Activated CD4-positive, alpha-beta T cell treated with anti-CD3 and anti-CD28 coated beads for 36 hours (primary cell): ENCODE data around the gene LEF1. TPM values are rescaled to one million over a fixed set of nuclear protein-coding genes. Genes with fewer than 3 reads are reported as not detected.

Experiments
- ATAC-seq: fragments of 200-7000 bp; cut with Tn5 transposase; one replicate; pipeline ENCODE4 v1.10.0; 2021; ENCODE audit warnings: mild to moderate bottlenecking, moderate library complexity
- CTCF ChIA-PET: fragments of 350-600 bp; sonication (Branson Sonifier 250); formaldehyde crosslinking; loops from one replicate; lab custom pipeline; 2021; ENCODE audit warnings: antibody characterized with exemption; lab: Charles Lee
- POLR2A ChIA-PET: fragments of 350-600 bp; sonication (Branson Sonifier 250); formaldehyde crosslinking; loops from one replicate; lab custom pipeline; 2021; ENCODE audit warnings: antibody characterized with exemption, inconsistent platforms; lab: Charles Lee
- DNase-seq: peaks from one replicate; pipeline ENCODE4 v3.0.0-alpha.2; 2020
- H3K27ac Mint-ChIP-seq: one replicate; pipeline ENCODE4 v1.8.0; 2021; ENCODE audit warnings: mixed read lengths
- H3K27me3 Mint-ChIP-seq: one replicate; pipeline ENCODE4 v1.8.0; 2021; ENCODE audit warnings: mixed read lengths
- H3K36me3 Mint-ChIP-seq: one replicate; pipeline ENCODE4 v1.8.0; 2021; ENCODE audit warnings: low read depth, mixed read lengths
- H3K4me1 Mint-ChIP-seq: one replicate; pipeline ENCODE4 v1.8.0; 2021; ENCODE audit warnings: mixed read lengths
- H3K4me3 Mint-ChIP-seq: one replicate; pipeline ENCODE4 v1.8.0; 2021; ENCODE audit warnings: mild to moderate bottlenecking, moderate library complexity, mixed read lengths
- H3K9me3 Mint-ChIP-seq: one replicate; pipeline ENCODE4 v1.8.0; 2021; ENCODE audit warnings: low read depth, mixed read lengths
- intact Hi-C, 2 experiments: fragments of 100-400 bp; cut with DNase I in 1 of 2; cut with micrococcal nuclease in 1 of 2; formaldehyde crosslinking; loops; one replicate each; pipeline versions ENCODE4 v1.14.2 to v1.15.1; 2022 to 2024; cut with DNase I, micrococcal nuclease
- total RNA-seq, 2 experiments: library from RNA; stranded (reverse); gene quantifications; one replicate each; pipeline ENCODE4 v1.2.3, GENCODE V29; 2021

Gene LEF1
- total RNA-seq, 2 experiments from 2014 or later = 175 to 302 TPM

DNA sequence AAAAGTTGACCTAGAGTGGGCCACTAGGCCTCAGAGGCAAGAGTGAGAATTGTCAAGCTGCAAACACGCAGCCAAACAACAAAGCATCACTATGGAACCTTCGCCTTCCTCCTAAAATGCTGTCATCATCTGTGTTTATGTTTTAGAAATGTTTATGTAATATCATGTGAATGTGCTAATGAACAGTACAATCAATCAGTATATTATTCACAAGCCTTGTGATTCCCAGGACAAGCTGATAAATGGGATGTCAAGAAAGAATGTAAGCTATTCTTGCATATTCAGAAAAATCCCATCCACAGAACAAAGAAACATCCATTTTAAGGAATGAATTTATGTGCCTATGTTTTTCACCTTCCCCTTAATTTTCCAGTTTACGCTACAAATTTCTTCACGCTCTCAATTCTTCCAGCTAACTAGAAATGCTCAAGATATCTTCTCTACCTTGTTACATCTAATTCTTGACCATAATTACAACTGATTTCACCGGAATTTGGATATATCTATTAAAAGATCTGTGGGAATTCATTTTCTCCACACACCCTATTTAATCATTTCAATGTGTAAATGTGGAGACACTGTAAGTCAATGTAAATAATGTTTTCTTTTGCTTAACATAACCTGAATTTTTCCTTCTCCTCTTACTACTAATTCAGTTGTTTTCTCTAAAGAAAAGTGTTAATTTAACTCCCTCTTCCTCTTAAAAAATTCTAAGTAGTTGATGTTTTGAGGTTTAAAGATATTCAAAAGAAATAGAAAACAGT is 65.5 kb downstream of the LEF1 start:
- DNase-seq (no peak), ATAC-seq (no peak)
- Mint-ChIP-seq H3K27ac (peak overlapping the region; percentile 84), H3K9me3 (no peaks in the 10 kb centered on the region), H3K4me1 (peaks cover 82% of the 10 kb centered on the region), H3K36me3 (peaks cover 55% of the 10 kb centered on the region), H3K27me3 (no peaks in the 10 kb centered on the region), H3K4me3 (no peak overlapping the region)
- ChIA-PET CTCF (interaction anchor here (0.7 to 3.1 kb wide), 6 partner anchors 9 to 84 kb away, joined by 3 to 14 read pairs (median 4); no protein-coding TSS in a partner anchor), POLR2A (interaction anchor here (1.1 kb wide), 2 partner anchors 12 to 26 kb away, joined by 3 to 5 read pairs; no protein-coding TSS in a partner anchor)
- intact Hi-C loops = no loop called here

GRCh38 chr4:108100827-108101226 is 67.9 kb downstream of the LEF1 start:
- Mint-ChIP-seq H3K9me3 (no peaks in the 10 kb centered on the region), H3K27ac (peak overlapping the region; percentile 84), H3K36me3 (peaks cover 62% of the 10 kb centered on the region), H3K27me3 (no peaks in the 10 kb centered on the region), H3K4me3 (peak overlapping the region; percentile 10), H3K4me1 (peaks cover 89% of the 10 kb centered on the region)
- peak; percentile 23 for ATAC-seq
- POLR2A ChIA-PET = no interaction called here
- intact Hi-C loops = loop anchor here (1.0 kb wide), 2 partner anchors 7 to 15 kb away; no protein-coding TSS in a partner anchor
- CTCF ChIA-PET = interaction anchor here (1.2 to 3.1 kb wide), 6 partner anchors 11 to 63 kb away, joined by 3 to 14 read pairs (median 7); no protein-coding TSS in a partner anchor
- DNase-seq = no peak

DNA sequence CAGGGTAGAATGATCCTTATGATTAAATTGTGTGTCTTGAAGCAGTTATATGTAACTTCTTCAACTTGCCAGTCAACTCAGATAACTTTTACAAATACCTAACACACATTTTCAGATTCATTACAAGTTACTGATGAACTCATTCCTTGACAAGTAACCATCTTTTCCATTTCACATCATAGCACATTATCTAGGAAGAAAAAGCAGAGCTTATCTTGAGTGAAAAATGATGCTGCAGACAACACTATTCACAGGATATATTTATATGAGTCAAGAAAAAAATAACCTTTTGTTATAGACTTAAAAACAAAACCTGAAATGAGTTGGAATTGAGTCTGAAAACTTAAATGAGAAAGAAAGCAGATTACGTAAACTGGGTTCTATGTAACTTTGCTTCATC is 68.9 kb downstream of the LEF1 start:
- H3K27ac Mint-ChIP-seq = peak overlapping the region; percentile 89
- H3K4me1 Mint-ChIP-seq = peaks cover 92% of the 10 kb centered on the region
- H3K36me3 Mint-ChIP-seq = peaks cover 62% of the 10 kb centered on the region
- no peaks in the 10 kb centered on the region for H3K9me3 Mint-ChIP-seq
- DNase-seq = no peak
- ChIA-PET CTCF (interaction anchor here (0.7 to 3.0 kb wide), 17 partner anchors 9 to 494 kb away, joined by 3 to 17 read pairs (median 4); no protein-coding TSS in a partner anchor), POLR2A (interaction anchor here (0.7 to 1.2 kb wide), 11 partner anchors 8 to 437 kb away, joined by 3 to 9 read pairs (median 3); no protein-coding TSS in a partner anchor)
- peak; percentile 66 for ATAC-seq
- intact Hi-C loops = loop anchor here (1.0 kb wide), 2 partner anchors 8 to 16 kb away; no protein-coding TSS in a partner anchor
- peak overlapping the region; percentile 17 for H3K4me3 Mint-ChIP-seq
- no peaks in the 10 kb centered on the region for H3K27me3 Mint-ChIP-seq

DNA sequence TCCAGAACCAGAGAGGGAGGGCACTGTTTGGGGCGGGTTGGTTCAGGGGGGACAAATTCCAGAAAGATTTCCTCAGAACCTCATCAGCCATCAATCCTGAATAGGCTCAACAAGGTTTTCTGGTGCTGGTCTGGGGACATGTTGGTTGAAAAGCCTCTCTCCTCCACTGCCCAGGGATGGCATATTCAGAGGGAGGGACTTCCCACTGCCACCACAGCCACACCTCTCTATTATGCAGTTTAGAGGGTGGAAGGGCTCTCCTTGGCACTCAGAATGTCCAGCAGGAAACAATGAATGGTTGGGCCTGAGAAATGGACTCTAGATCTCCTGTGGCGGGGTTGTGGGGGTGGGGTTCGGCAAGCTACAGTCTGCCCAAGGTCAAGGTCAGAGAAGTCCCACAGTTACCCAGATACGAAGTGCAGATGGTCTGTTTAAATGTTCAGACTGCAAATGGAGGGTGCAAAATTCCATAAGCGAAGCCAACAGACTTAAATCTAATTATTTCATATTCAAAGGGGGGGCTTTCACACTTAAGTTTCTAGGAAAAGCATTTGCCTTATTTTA is 70.7 kb downstream of the LEF1 start:
- ATAC-seq = no peak
- Mint-ChIP-seq H3K36me3 (peaks cover 59% of the 10 kb centered on the region), H3K4me1 (peaks cover 94% of the 10 kb centered on the region), H3K27me3 (no peaks in the 10 kb centered on the region), H3K27ac (peak overlapping the region; percentile 84), H3K4me3 (no peak overlapping the region), H3K9me3 (no peaks in the 10 kb centered on the region)
- peak; percentile 27 for DNase-seq
- ChIA-PET POLR2A (interaction anchor here (1.6 kb wide), 1 partner anchor 10 kb away, joined by 6 read pairs; no protein-coding TSS in a partner anchor), CTCF (interaction anchor here (0.7 to 2.8 kb wide), 5 partner anchors 11 to 199 kb away, joined by 3 to 17 read pairs (median 3); no protein-coding TSS in a partner anchor)
- intact Hi-C loops = no loop called here

- ChIA-PET POLR2A (interaction anchor here (1.0 to 1.3 kb wide), 2 partner anchors 9 to 57 kb away, joined by 3 to 4 read pairs; no protein-coding TSS in a partner anchor), CTCF (interaction anchor here (0.7 to 2.7 kb wide), 9 partner anchors 10 to 57 kb away, joined by 3 to 13 read pairs (median 3); no protein-coding TSS in a partner anchor)
- Mint-ChIP-seq H3K27me3 (no peaks in the 10 kb centered on the region), H3K4me3 (no peak overlapping the region), H3K27ac (peak overlapping the region; percentile 81), H3K4me1 (peaks cover 86% of the 10 kb centered on the region), H3K9me3 (no peaks in the 10 kb centered on the region), H3K36me3 (peaks cover 47% of the 10 kb centered on the region)
- ATAC-seq (peak; percentile 45), DNase-seq (no peak)
- intact Hi-C loops = no loop called here
These were observed 73.7 kb downstream of the LEF1 start for GRCh38 chr4:108094923-108095482.

DNA sequence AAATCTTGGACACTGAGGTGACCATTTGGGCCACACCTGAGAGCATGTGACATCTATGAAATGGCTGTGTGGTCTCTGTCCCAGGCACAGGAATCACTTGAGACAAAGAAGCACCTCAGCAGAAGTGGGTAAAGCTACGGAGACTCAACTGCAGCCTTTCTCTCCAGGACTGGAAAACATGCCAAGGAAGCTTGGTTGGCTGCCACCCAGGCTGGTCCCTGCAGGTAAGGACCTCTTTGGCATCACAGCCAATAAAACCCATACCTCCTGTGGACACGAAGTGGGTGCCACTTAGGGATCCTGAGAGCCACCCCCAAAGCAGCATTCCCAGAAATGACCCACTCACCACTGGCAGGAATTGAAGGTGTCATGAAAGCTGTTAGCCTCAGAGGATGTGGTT is 74.6 kb downstream of the LEF1 start:
- ATAC-seq (no peak), DNase-seq (no peak)
- intact Hi-C loops = no loop called here
- peaks cover 54% of the 10 kb centered on the region for H3K36me3 Mint-ChIP-seq
- H3K4me1 Mint-ChIP-seq = peaks cover 87% of the 10 kb centered on the region
- H3K27me3 Mint-ChIP-seq = no peaks in the 10 kb centered on the region
- H3K4me3 Mint-ChIP-seq = no peak overlapping the region
- H3K27ac Mint-ChIP-seq = peak overlapping the region; percentile 81
- ChIA-PET POLR2A (interaction anchor here (0.6 kb wide), 1 partner anchor 69 kb away, joined by 11 read pairs; no protein-coding TSS in a partner anchor), CTCF (interaction anchor here (0.6 to 2.7 kb wide), 14 partner anchors 11 to 538 kb away, joined by 3 to 13 read pairs (median 3); no protein-coding TSS in a partner anchor)
- no peaks in the 10 kb centered on the region for H3K9me3 Mint-ChIP-seq

GRCh38 chr4:108092288-108092687 is 76.4 kb downstream of the LEF1 start:
- ChIA-PET POLR2A (no interaction called here), CTCF (interaction anchor here (0.6 to 1.6 kb wide), 4 partner anchors 15 to 62 kb away, joined by 3 to 6 read pairs (median 4); no protein-coding TSS in a partner anchor)
- no peaks in the 10 kb centered on the region for H3K9me3 Mint-ChIP-seq
- H3K27ac Mint-ChIP-seq = peak overlapping the region; percentile 81
- peak overlapping the region; percentile 28 for H3K4me3 Mint-ChIP-seq
- DNase-seq (no peak), ATAC-seq (no peak)
- H3K4me1 Mint-ChIP-seq = peaks cover 87% of the 10 kb centered on the region
- H3K27me3 Mint-ChIP-seq = no peaks in the 10 kb centered on the region
- intact Hi-C loops = no loop called here
- peaks cover 59% of the 10 kb centered on the region for H3K36me3 Mint-ChIP-seq

DNA sequence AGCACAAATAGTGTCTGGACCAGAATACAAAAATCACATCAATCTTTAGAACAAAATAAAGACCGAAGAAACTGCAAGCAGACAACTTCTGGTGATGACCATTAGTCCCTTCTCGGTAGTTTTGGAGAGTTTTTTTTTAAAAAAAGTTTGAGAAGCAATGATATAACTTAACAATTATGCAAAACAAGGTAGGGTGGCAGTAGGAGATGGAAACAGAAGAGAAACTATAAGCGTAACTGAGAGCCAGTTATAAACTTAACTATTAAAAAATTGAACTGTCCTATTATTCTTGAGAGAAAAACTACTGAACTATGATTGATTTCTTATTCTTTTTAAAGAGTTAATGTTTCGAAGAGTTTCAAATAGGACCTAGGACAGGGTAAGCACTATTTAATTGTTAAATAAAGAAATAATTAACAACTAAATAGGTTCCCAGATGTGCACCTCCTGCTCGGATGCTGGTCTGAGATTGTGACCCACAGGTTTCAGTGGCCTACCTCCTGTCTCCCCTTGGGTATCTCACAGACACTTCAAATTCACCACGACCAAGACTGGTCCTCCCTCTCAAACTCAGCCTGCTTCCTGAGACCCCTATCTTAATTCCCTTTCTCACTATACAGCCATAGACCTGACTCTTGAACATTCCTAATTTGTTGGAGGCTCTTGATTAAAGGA is 81.3 kb downstream of the LEF1 start:
- CTCF ChIA-PET = interaction anchor here (1.1 to 2.4 kb wide), 4 partner anchors 13 to 33 kb away, joined by 3 to 9 read pairs (median 5); no protein-coding TSS in a partner anchor

DNA sequence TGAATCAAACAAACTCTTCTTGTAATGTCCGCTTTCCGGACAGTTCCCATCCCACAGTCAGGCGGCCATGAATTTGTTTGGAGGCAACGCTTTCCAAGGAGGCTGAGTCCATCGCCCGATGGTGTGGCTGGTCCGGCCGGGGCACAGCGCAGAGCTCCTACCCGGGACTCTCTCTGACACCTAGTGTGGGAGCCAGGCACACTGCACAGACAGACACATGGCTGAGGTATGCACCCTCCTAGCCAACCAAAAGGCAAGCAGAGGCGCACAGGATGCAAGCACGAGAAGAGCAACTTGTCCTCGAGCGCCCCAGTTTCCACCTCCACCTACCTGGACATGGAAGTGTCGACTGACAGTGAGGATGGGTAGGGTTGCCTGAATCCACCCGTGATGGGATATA is 87.5 kb downstream of the LEF1 start:
- peak; percentile 60 for DNase-seq
- CTCF ChIA-PET = interaction anchor here (0.7 to 1.5 kb wide), 5 partner anchors 13 to 486 kb away, joined by 3 to 6 read pairs (median 3); no protein-coding TSS in a partner anchor
- intact Hi-C loops = loop anchor here in 1 of 2 experiments (2.0 kb wide), 1 partner anchor 24 kb away; no protein-coding TSS in a partner anchor
- POLR2A ChIA-PET = interaction anchor here (0.6 to 1.3 kb wide), 3 partner anchors 19 to 45 kb away, joined by 3 read pairs; no protein-coding TSS in a partner anchor
- H3K9me3 Mint-ChIP-seq = no peaks in the 10 kb centered on the region
- ATAC-seq = peak; percentile 76
- H3K4me1 Mint-ChIP-seq = peaks cover 74% of the 10 kb centered on the region
- H3K4me3 Mint-ChIP-seq = peak overlapping the region; percentile 67
- H3K27ac Mint-ChIP-seq = peak overlapping the region; percentile 92
- H3K27me3 Mint-ChIP-seq = no peaks in the 10 kb centered on the region
- peaks cover 65% of the 10 kb centered on the region for H3K36me3 Mint-ChIP-seq

More for the DNA sequence above, 81.3 kb downstream of the LEF1 start:
- DNase-seq (no peak), ATAC-seq (no peak)
- H3K36me3 Mint-ChIP-seq = peaks cover 59% of the 10 kb centered on the region
- peaks cover 78% of the 10 kb centered on the region for H3K4me1 Mint-ChIP-seq
- H3K27me3 Mint-ChIP-seq = no peaks in the 10 kb centered on the region
- intact Hi-C loops = no loop called here
- H3K4me3 Mint-ChIP-seq = no peak overlapping the region
- no peaks in the 10 kb centered on the region for H3K9me3 Mint-ChIP-seq
- peak overlapping the region; percentile 86 for H3K27ac Mint-ChIP-seq
- POLR2A ChIA-PET = no interaction called here

GRCh38 chr4:108080747-108081146 is 88.0 kb downstream of the LEF1 start:
- Mint-ChIP-seq H3K4me3 (peak overlapping the region; percentile 67), H3K27ac (peak overlapping the region; percentile 92), H3K27me3 (no peaks in the 10 kb centered on the region), H3K36me3 (peaks cover 66% of the 10 kb centered on the region), H3K9me3 (no peaks in the 10 kb centered on the region), H3K4me1 (peaks cover 74% of the 10 kb centered on the region)
- CTCF ChIA-PET = interaction anchor here (0.5 to 1.5 kb wide), 10 partner anchors 9 to 52 kb away, joined by 3 to 6 read pairs (median 3); no protein-coding TSS in a partner anchor
- DNase-seq = peak; percentile 70
- intact Hi-C loops = loop anchor here in 1 of 2 experiments (2.0 kb wide), 1 partner anchor 24 kb away; no protein-coding TSS in a partner anchor
- POLR2A ChIA-PET = interaction anchor here (0.6 to 1.3 kb wide), 3 partner anchors 19 to 45 kb away, joined by 3 read pairs; no protein-coding TSS in a partner anchor
- peak; percentile 75 for ATAC-seq
